Measurements from ENCODE around the gene PELI2. TPM values are rescaled to one million over a fixed set of nuclear protein-coding genes. Genes with fewer than 3 reads are reported as not detected.

The PELI2 gene, protein sequence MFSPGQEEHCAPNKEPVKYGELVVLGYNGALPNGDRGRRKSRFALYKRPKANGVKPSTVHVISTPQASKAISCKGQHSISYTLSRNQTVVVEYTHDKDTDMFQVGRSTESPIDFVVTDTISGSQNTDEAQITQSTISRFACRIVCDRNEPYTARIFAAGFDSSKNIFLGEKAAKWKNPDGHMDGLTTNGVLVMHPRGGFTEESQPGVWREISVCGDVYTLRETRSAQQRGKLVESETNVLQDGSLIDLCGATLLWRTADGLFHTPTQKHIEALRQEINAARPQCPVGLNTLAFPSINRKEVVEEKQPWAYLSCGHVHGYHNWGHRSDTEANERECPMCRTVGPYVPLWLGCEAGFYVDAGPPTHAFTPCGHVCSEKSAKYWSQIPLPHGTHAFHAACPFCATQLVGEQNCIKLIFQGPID
- total RNA-seq (2021; ENCODE audit: unreplicated experiment), result 2.0 TPM
- polyA plus RNA-seq (2012), result 0.61 and 0.81 TPM in 2 replicates
- percentile 34 among the genes with signal in this experiment for Bru-seq, nascent RNA
- BruChase-seq, experiment 1, labeled RNA remaining after a 6-hour chase, result percentile 25 among the genes with signal in this experiment
- BruChase-seq, experiment 2, labeled RNA remaining after a 2-hour chase, result percentile 28 among the genes with signal in this experiment
- long read RNA-seq, partial matches to known transcripts, result 1 of 1 reads
- long read RNA-seq, other reads (novel, unspliced or antisense), result 0 of 1 reads

DNA sequence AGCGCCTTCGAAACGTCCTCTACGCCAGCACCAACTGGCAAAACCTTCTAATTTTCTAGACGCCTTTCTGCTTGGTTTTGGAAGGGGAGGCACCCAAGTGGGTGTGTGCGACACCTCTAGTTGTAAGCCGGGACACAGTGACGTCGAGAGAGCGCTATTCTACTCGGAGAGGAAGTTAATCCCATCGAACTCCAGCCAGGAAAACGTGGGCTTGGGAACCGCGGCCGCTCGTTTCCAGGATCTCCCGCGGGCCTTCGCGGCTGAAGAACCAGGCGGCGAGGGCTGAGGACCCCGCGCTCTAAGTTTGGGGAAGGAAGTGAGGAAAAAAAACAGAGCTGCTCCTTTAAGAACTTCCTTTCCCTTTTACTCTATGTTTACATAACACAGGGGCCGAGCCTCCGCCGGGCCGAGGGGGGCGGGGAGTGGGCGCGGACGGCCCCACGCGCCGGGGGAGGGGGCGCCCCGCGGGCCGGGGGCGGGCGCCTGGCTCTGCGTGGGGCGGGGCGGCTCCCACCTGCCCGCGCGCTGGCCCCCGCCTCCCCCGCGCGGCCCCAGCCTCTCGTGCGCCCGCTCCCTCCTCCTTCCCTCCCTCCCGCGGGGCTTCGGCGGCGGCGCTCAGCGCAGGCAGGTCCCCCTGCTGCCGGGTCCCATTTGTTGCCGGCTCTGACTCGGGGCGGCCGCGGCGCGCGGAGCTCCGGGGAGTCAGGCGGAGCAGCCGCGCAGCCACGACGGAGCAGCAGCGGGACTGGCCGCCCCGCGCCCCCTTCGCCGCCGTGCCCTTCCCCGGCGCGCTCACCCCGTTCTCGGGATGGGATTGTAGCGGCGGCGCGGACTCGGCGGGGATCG, at the start of gene PELI2:
PELI2 (plus strand) TSS at position 647 of the 846 bp plus-strand sequence. CDS start 250 bp downstream, outside the sequence.
- peak; percentile 15 for DNase-seq (ENCODE audit: low read depth, low spot score)
- no peaks in the 10 kb centered on the region for H3K36me3 ChIP-seq (ENCODE audit: control insufficient read depth in 1 of 2, insufficient read depth in 2 of 2, low read length in 2 of 2)
- peak; percentile 86 for ATAC-seq
- peaks cover 76% of the 10 kb centered on the region for H3K27me3 ChIP-seq (ENCODE audit: insufficient read depth, low read length)
- peaks cover 0 to 12% of the 10 kb centered on the region in 2 experiments; a peak in 2 of 4 replicates for H3K4me1 ChIP-seq (ENCODE audit: control insufficient read depth in 1 of 2, insufficient read depth in 2 of 2, low read length in 2 of 2)
- CTCF ChIA-PET, result interaction anchor here (1.0 kb wide), 1 partner anchor 223 kb away, joined by 4 read pairs; no protein-coding TSS in a partner anchor
- no peaks in the 10 kb centered on the region for H3K9me2 ChIP-seq (ENCODE audit: insufficient read depth)
- H3K79me2 ChIP-seq (ENCODE audit: insufficient read depth, low read length), result no peaks in the 10 kb centered on the region
- H4K20me1 ChIP-seq (ENCODE audit: insufficient read depth), result no peaks in the 10 kb centered on the region
- H3K9me3 ChIP-seq (ENCODE audit: control insufficient read depth in 1 of 2, insufficient read depth in 1 of 2, low read depth in 1 of 2, low read length in 2 of 2), result no peaks in the 10 kb centered on the region
- POLR2A ChIA-PET, result interaction anchor here (1.0 kb wide), 2 partner anchors 9 to 14 kb away, joined by 3 read pairs; no protein-coding TSS in a partner anchor
- RAD21 ChIA-PET (ENCODE audit: low non-redundant PET in 1 of 2, low total read pairs in 2 of 2, uncharacterized antibody in 2 of 2, unreplicated experiment in 2 of 2), result no interaction called here
- H2AFZ ChIP-seq (ENCODE audit: low read depth, low read length, poor library complexity, severe bottlenecking), result peak within 1 kb of the TSS; percentile 56
- no peak within 1 kb of the TSS for H3K9ac ChIP-seq (ENCODE audit: low read length)
- H3K27ac ChIP-seq (ENCODE audit: low read depth, low read length), result peak within 1 kb of the TSS; percentile 27; the same call in 1 of the 2 replicates
- intact Hi-C loops (cut with micrococcal nuclease), result loop anchor here (2.0 kb wide), 1 partner anchor 35 kb away; no protein-coding TSS in a partner anchor
- BruUV-seq (replicated peaks), result no TSS peak
- H3K4me2 ChIP-seq (ENCODE audit: low read length), result peak within 1 kb of the TSS; percentile 95
- peak within 1 kb of the TSS; percentile 56 to 63 for H3K4me3 ChIP-seq (replicated peaks in 1 of 2; ENCODE audit: low read depth in 1 of 2, low read length in 2 of 2)
- TF ChIP-seq SP1 (IDR thresholded peaks at IDR 0.05; ENCODE audit: low read depth) (no peak), ZBTB33 (IDR thresholded peaks at IDR 0.05; ENCODE audit: extremely low read depth, insufficient replicate concordance, low read length) (no peak), EGR1 (IDR thresholded peaks at IDR 0.05; ENCODE audit: low read depth) (no peak), YY1 (IDR thresholded peaks at IDR 0.05; ENCODE audit: extremely low read depth, insufficient replicate concordance, low read depth, low read length) (no peak), ZNF274 (IDR thresholded peaks at IDR 0.05; ENCODE audit: low read depth, low read length) (no peak), JUND (IDR thresholded peaks at IDR 0.05) (no peak), SIN3A (IDR thresholded peaks at IDR 0.05; ENCODE audit: low read depth) (no peak), ELF1 (IDR thresholded peaks at IDR 0.05; ENCODE audit: borderline replicate concordance, low read depth) (no peak), POLR2AphosphoS5 (IDR thresholded peaks at IDR 0.05; ENCODE audit: low read depth, low read length) (no peak), SRF (IDR thresholded peaks at IDR 0.05; ENCODE audit: low read depth) (no peak), FOSL1 (IDR thresholded peaks at IDR 0.05; ENCODE audit: low read depth) (no peak)
- TF ChIP-seq, protein P1, sequence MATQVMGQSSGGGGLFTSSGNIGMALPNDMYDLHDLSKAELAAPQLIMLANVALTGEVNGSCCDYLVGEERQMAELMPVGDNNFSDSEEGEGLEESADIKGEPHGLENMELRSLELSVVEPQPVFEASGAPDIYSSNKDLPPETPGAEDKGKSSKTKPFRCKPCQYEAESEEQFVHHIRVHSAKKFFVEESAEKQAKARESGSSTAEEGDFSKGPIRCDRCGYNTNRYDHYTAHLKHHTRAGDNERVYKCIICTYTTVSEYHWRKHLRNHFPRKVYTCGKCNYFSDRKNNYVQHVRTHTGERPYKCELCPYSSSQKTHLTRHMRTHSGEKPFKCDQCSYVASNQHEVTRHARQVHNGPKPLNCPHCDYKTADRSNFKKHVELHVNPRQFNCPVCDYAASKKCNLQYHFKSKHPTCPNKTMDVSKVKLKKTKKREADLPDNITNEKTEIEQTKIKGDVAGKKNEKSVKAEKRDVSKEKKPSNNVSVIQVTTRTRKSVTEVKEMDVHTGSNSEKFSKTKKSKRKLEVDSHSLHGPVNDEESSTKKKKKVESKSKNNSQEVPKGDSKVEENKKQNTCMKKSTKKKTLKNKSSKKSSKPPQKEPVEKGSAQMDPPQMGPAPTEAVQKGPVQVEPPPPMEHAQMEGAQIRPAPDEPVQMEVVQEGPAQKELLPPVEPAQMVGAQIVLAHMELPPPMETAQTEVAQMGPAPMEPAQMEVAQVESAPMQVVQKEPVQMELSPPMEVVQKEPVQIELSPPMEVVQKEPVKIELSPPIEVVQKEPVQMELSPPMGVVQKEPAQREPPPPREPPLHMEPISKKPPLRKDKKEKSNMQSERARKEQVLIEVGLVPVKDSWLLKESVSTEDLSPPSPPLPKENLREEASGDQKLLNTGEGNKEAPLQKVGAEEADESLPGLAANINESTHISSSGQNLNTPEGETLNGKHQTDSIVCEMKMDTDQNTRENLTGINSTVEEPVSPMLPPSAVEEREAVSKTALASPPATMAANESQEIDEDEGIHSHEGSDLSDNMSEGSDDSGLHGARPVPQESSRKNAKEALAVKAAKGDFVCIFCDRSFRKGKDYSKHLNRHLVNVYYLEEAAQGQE (IDR thresholded peaks at IDR 0.05; ENCODE audit: low read depth), result no peak
- TF ChIP-seq, protein P2, sequence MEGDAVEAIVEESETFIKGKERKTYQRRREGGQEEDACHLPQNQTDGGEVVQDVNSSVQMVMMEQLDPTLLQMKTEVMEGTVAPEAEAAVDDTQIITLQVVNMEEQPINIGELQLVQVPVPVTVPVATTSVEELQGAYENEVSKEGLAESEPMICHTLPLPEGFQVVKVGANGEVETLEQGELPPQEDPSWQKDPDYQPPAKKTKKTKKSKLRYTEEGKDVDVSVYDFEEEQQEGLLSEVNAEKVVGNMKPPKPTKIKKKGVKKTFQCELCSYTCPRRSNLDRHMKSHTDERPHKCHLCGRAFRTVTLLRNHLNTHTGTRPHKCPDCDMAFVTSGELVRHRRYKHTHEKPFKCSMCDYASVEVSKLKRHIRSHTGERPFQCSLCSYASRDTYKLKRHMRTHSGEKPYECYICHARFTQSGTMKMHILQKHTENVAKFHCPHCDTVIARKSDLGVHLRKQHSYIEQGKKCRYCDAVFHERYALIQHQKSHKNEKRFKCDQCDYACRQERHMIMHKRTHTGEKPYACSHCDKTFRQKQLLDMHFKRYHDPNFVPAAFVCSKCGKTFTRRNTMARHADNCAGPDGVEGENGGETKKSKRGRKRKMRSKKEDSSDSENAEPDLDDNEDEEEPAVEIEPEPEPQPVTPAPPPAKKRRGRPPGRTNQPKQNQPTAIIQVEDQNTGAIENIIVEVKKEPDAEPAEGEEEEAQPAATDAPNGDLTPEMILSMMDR (IDR thresholded peaks at IDR 0.05 in 2 of 3, conservative IDR thresholded peaks at IDR 0.05 in 1 of 3; ENCODE audit: borderline replicate concordance in 1 of 3, insufficient read depth in 1 of 3, low read depth in 2 of 3, low read length in 2 of 3), result no peak
- TF ChIP-seq, protein P3, sequence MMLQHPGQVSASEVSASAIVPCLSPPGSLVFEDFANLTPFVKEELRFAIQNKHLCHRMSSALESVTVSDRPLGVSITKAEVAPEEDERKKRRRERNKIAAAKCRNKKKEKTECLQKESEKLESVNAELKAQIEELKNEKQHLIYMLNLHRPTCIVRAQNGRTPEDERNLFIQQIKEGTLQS (IDR thresholded peaks at IDR 0.05), result no peak
